HG03460 (cell line): Measurements from ENCODE around the gene CDH22.

ENCODE experiments used
- ATAC-seq: cut with Tn5 transposase; IDR thresholded peaks from one replicate; pipeline ENCODE4 v1.9.1; 2021; ENCODE audit not compliant: unreplicated experiment

CDH22 gene

GRCh38 chr20:46303176-46303956 lies 4.9 kb downstream of the CDH22 start:
- no peak for ATAC-seq

GRCh38 chr20:46302106-46302505 lies 6.2 kb downstream of the CDH22 start:
- ATAC-seq = no peak

GRCh38 chr20:46300281-46300680 lies 8.0 kb downstream of the CDH22 start:
- no peak for ATAC-seq

GRCh38 chr20:46299078-46299477 lies 9.2 kb downstream of the CDH22 start:
- ATAC-seq = no peak

- ATAC-seq = no peak
These were observed 9.9 kb downstream of the CDH22 start for GRCh38 chr20:46298374-46298773.

GRCh38 chr20:46296526-46297250 lies 11.6 kb downstream of the CDH22 start:
- ATAC-seq = no peak

- ATAC-seq = no peak
These were observed 15.2 kb downstream of the CDH22 start for GRCh38 chr20:46293084-46293483.

- no peak for ATAC-seq
These were observed 16.9 kb downstream of the CDH22 start for GRCh38 chr20:46291401-46291800.

GRCh38 chr20:46289432-46289831 lies 18.9 kb downstream of the CDH22 start:
- ATAC-seq = no peak

GRCh38 chr20:46286977-46287376 lies 21.3 kb downstream of the CDH22 start:
- ATAC-seq = no peak

- no peak for ATAC-seq
These were observed 21.9 kb downstream of the CDH22 start for GRCh38 chr20:46286382-46286781.

GRCh38 chr20:46285740-46286139 lies 22.6 kb downstream of the CDH22 start:
- ATAC-seq = no peak

GRCh38 chr20:46285072-46285471 lies 23.2 kb downstream of the CDH22 start:
- ATAC-seq = no peak

- no peak for ATAC-seq
These were observed 24.3 kb downstream of the CDH22 start for GRCh38 chr20:46284040-46284427.

GRCh38 chr20:46283426-46284039 lies 24.8 kb downstream of the CDH22 start:
- ATAC-seq = no peak

GRCh38 chr20:46282669-46283068 lies 25.6 kb downstream of the CDH22 start:
- ATAC-seq = no peak

- no peak for ATAC-seq
These were observed 29.2 kb downstream of the CDH22 start for GRCh38 chr20:46279103-46279502.

- ATAC-seq = no peak
These were observed 30.7 kb downstream of the CDH22 start for GRCh38 chr20:46277602-46278001.

GRCh38 chr20:46276531-46276930 lies 31.8 kb downstream of the CDH22 start:
- no peak for ATAC-seq

- ATAC-seq = no peak
These were observed 33.2 kb downstream of the CDH22 start for GRCh38 chr20:46275091-46275490.

GRCh38 chr20:46273717-46274116 lies 34.6 kb downstream of the CDH22 start:
- ATAC-seq = no peak
